Measurements from ENCODE around the gene AKAP6. TPM values are rescaled to one million over a fixed set of nuclear protein-coding genes. Genes with fewer than 3 reads are reported as not detected.

Gene AKAP6
- total RNA-seq, 1 experiment from 2014 or later: 1.1 TPM

DNA sequence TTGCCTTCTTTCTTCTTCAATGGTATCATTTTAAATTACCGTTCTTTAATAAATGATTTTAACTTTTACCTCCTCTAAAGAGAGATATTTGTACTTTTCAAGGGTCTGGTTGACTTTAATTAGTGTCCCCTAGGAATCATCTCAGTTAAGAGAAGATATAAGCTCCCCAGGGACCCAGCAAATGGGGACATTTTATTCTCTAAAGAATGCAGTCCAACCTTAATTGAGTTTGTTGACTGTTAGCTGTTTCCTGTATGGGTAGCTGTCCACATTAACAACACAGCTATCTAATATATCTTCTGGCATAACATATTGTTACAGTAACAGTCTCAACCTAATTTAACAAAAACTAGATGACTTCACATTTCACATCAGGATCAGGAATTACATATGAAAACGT lies 368.0 kb downstream of the AKAP6 start:
- no peak for DNase-seq
- Mint-ChIP-seq H3K27ac (no peak overlapping the region), H3K36me3 (ENCODE audit: insufficient read depth in 1 of 3, low read depth in 3 of 3) (no peaks in the 10 kb centered on the region), H3K9me3 (no peaks in the 10 kb centered on the region), H3K27me3 (ENCODE audit: low read depth) (no peaks in the 10 kb centered on the region), H3K4me1 (peaks cover 8 to 15% of the 10 kb centered on the region in 2 experiments; a peak in 3 of 4 replicates), H3K4me3 (no peak overlapping the region)
- Histone ChIP-seq H3T11ph (ENCODE audit: low read length) (no peak overlapping the region), H2BK12ac (ENCODE audit: insufficient read length, low read depth, low read length) (no peak overlapping the region), H3K4me1 (ENCODE audit: insufficient read depth, low read length) (no peaks in the 10 kb centered on the region; the same call in 1 of the 2 replicates), H2BK20ac (ENCODE audit: low read depth, low read length, poor library complexity, severe bottlenecking) (no peak overlapping the region), H3K4me2 (ENCODE audit: insufficient read depth, insufficient read length, low read length) (no peak overlapping the region), H3K9me3 (ENCODE audit: control insufficient read depth, low read depth, low read length) (no peaks in the 10 kb centered on the region), H2BK5ac (ENCODE audit: insufficient read length, low read length) (no peak overlapping the region), H3K23ac (ENCODE audit: insufficient read length, low read depth, low read length) (no peak overlapping the region), H4K5ac (ENCODE audit: insufficient read length, low read depth, low read length) (no peak overlapping the region), H4K91ac (ENCODE audit: insufficient read length, low read depth, low read length) (no peak overlapping the region), H2BK120ac (ENCODE audit: low read depth, low read length, poor library complexity, severe bottlenecking) (no peak overlapping the region), H3K23me2 (ENCODE audit: insufficient read length, low read depth, low read length, poor library complexity, severe bottlenecking) (no peaks in the 10 kb centered on the region), H3K14ac (ENCODE audit: insufficient read depth, low read length) (no peak overlapping the region), H3K79me2 (ENCODE audit: insufficient read depth, low read length) (no peaks in the 10 kb centered on the region), H3K18ac (ENCODE audit: insufficient read length, low read depth, low read length) (no peak overlapping the region), H3K27me3 (ENCODE audit: insufficient read depth, low read length) (no peaks in the 10 kb centered on the region), H2AFZ (ENCODE audit: low read length) (no peak overlapping the region), H3K79me1 (ENCODE audit: insufficient read depth, low read depth, low read length, poor library complexity, severe bottlenecking) (no peaks in the 10 kb centered on the region), H2BK15ac (ENCODE audit: low read depth, low read length) (no peak overlapping the region), H2AK5ac (ENCODE audit: insufficient read length, low read length) (no peak overlapping the region), H4K8ac (replicated peaks; ENCODE audit: insufficient read length, low read depth, low read length) (no peak overlapping the region), H3K4ac (ENCODE audit: low read depth, low read length) (no peak overlapping the region), H3K9ac (ENCODE audit: extremely low read depth, insufficient read length, low read length) (no peak overlapping the region), H4K20me1 (ENCODE audit: control insufficient read depth, insufficient read depth, insufficient read length) (no peaks in the 10 kb centered on the region), H3K27ac (ENCODE audit: insufficient read length, low read depth, low read length) (no peak overlapping the region), H3K56ac (ENCODE audit: insufficient read length, low read depth, low read length) (no peak overlapping the region)
- TF ChIP-seq, protein P1, sequence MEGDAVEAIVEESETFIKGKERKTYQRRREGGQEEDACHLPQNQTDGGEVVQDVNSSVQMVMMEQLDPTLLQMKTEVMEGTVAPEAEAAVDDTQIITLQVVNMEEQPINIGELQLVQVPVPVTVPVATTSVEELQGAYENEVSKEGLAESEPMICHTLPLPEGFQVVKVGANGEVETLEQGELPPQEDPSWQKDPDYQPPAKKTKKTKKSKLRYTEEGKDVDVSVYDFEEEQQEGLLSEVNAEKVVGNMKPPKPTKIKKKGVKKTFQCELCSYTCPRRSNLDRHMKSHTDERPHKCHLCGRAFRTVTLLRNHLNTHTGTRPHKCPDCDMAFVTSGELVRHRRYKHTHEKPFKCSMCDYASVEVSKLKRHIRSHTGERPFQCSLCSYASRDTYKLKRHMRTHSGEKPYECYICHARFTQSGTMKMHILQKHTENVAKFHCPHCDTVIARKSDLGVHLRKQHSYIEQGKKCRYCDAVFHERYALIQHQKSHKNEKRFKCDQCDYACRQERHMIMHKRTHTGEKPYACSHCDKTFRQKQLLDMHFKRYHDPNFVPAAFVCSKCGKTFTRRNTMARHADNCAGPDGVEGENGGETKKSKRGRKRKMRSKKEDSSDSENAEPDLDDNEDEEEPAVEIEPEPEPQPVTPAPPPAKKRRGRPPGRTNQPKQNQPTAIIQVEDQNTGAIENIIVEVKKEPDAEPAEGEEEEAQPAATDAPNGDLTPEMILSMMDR (conservative IDR thresholded peaks at IDR 0.05): no peak
- no CpG with 5 or more reads among the region's 2 CpGs for WGBS (ENCODE audit: extremely low coverage, insufficient read length, low lambda C conversion rate)

Data from H9 (cell line).